HG02973 (cell line): ENCODE measurements around the gene NPTXR.

Experiments used
- ATAC-seq: cut with Tn5 transposase; IDR thresholded peaks from one replicate; pipeline ENCODE4 v1.9.1; 2021; ENCODE audit warnings: moderate library complexity; ENCODE audit not compliant: unreplicated experiment

The NPTXR gene

DNA sequence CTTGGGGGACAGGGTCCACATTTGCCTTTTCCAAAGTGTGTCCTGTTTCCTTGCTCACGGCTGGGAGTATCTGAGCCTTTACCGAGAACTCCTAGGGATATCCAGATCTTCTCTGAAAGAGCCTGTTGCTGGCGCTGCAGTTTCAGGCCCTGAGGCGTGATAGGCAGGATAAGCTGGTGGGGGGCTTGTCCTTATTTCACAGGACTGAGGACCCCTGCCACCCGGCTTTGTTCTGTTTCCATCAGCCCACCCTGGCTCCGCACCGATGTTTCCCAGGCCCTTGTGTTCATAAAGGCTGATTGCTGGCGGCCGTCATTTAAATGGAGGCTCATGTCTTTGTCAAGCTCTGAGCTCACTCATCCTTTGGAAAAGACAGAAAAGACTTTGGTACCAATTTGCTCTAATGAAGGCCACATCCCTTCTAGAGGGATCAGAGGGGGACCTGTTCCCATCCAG lies 9.4 kb upstream of the NPTXR start:
- no peak for ATAC-seq

GRCh38 chr22:38852522-38852921 lies 8.7 kb upstream of the NPTXR start:
- ATAC-seq = no peak

- no peak for ATAC-seq
These were observed 7.4 kb upstream of the NPTXR start for GRCh38 chr22:38850941-38851849.

DNA sequence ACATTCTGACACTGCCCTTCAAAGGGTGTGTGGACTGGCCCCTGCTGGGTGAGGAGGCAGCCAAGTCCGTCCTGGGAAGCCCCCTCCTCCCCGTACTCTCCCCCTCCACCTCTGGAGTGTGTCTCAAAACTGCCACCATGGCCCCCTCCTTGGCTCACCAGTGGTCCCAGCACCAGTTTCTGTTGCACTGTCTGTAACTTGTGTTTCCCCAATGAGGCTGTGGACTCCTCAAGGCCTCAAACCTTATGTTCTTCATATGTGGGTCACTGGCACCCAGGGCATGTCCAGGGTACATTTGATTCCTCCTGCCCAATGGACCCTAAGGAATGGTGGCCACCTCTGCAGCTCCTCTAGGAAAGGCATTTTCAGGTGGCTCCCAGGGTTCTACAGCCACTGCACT lies 6.6 kb upstream of the NPTXR start:
- ATAC-seq = no peak

- no peak for ATAC-seq
These were observed 6.0 kb upstream of the NPTXR start for GRCh38 chr22:38849811-38850210.

GRCh38 chr22:38846412-38846811 lies 2.6 kb upstream of the NPTXR start:
- no peak for ATAC-seq

- ATAC-seq = no peak
These were observed 1.3 kb upstream of the NPTXR start for GRCh38 chr22:38845004-38845740.

GRCh38 chr22:38844315-38845003 lies 631 bp upstream of the NPTXR start:
- no peak for ATAC-seq

DNA sequence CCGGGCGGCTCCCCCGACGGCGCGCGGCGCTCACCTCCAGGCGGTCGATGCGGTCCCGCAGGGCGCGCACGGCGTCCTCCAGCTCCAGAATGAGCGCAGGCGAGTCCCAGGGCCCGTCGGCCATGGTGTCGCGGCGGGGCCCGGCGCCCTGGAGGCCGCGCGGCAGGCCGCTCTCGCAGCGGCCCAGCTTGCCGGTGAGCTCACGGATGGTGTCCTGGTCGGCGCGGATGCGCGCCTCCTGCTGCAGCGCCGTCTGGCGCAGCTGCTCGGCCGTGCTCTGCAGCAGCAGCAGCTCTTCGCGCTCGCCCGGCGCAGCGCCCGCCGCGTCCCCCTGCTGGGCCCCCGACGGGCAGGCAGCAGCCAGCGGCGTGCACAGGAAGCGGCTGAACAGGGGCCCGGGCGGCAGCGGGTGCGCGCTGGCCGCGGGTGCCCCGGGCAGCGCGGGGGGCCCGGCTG lies 599 bp downstream of the NPTXR start:
- no peak for ATAC-seq

DNA sequence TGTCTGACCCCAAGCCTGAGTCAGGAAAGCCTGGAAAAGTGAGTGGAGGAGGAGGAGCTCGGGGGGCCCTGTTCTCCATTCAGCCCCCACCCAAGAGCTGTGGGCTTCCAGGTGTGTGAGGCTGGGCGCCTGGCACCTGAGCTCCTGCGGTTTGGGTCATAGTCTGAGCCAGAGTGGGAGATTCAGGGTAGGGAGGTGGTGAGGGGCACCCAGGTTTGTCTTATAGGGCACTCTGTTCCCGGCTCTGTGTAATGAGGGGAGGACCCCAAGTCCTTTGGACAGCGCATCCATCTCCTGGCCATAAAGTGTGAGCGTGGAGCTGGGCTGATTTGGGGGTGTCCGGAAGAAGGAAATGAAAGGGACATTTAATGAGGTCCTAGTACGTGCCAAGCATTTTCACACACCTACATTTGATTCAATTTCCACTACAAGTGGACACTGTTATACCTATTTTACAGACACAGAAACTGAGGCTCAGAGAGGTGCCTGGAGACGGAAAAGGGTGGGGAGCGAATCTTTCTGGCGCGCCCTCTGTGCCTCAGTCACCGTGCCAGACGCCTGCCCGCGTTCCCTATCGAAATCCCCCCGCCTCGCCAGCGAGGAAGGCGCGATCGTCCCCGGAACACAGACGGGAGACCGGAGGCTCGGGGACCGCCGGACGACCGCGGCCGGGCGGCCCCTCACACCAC lies 1.2 kb downstream of the NPTXR start:
- ATAC-seq = no peak

DNA sequence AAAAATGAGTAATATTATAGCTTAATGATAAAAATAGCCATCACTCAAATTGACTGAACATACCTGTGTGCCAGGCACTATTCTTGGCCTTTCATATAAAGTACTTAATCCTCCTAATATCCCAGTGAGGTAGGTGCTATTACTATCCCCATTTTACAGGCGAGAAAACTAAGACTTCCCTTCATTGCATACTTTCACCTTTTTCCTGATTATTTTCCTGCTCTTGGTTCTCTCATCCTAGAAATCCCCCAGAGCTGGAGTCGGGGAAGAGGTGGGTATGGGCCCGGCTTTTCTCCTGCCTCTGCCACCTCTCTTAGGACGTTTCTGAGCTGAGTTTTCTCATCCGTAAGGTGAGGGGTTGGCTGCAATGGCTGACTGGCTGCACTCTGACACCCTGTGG lies 2.2 kb downstream of the NPTXR start:
- ATAC-seq = no peak

- ATAC-seq = no peak
These were observed 2.6 kb downstream of the NPTXR start for GRCh38 chr22:38841211-38841610.

DNA sequence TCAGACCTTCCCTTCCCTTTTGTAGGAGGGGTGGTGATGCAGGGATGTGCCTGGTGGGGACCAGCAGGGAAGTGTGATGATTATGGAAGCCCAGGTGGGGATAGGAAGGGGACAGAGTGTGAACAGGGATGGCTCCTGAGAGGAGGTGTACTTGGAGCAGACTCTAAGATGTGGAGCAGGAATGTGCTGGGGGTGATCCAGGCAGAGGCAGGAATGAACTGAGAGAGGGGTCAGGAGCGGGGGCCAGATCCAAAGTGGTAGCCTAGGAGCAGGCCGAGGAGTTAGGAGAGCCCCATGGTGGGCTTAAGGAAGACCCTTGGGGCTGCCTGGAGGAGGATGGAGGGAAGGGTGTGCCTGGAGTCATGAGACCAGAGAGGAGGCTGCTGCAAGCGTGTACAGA lies 3.7 kb downstream of the NPTXR start:
- no peak for ATAC-seq

- no peak for ATAC-seq
These were observed 4.1 kb downstream of the NPTXR start for GRCh38 chr22:38839686-38840085.

DNA sequence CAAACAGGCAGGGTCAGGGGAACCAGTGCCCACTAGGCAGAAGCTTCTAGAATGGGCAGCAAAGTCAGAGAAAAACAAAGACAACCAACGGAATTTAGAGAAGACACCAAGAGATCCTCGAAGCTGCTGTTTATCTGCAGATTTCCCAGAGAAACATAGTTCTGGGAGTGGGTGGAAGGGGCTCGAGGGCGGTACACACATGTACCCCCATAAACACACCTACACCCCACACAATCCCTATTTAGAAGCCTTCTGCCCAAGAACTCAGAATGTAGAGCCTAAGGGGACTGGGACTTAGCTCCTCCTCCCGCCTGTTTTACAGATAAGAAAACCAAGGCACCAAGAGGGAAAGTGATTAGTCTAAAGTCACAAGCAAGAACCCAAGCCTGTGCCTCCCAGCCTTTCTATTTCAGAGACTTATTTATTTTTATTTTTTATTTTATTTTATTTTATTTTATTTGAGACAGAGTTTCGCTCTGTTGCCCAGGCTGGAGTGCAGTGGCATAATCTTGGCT lies 6.4 kb downstream of the NPTXR start:
- no peak for ATAC-seq

GRCh38 chr22:38835888-38836301 lies 7.9 kb downstream of the NPTXR start:
- no peak for ATAC-seq

DNA sequence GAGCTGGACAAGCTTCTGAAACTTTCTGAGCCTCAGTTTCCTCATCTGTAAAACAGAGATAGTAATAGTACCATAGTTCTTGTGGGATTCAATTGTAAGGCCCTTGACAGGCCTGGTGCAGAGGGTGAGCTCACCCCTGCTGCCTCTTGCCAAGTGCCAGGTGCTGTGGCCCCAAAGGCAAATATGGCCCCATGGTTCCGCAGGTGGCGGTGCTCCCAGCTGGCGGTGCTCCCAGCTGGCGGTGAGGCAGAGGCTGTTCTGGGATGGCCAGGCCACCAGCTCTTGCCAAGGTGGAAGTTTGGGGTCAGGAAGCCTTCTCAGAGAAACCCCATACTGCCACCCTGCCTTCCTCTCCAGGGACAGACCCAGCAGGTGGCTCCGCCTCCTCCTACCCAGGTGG lies 8.8 kb downstream of the NPTXR start:
- no peak for ATAC-seq

GRCh38 chr22:38834215-38834953 lies 9.4 kb downstream of the NPTXR start:
- no peak for ATAC-seq

DNA sequence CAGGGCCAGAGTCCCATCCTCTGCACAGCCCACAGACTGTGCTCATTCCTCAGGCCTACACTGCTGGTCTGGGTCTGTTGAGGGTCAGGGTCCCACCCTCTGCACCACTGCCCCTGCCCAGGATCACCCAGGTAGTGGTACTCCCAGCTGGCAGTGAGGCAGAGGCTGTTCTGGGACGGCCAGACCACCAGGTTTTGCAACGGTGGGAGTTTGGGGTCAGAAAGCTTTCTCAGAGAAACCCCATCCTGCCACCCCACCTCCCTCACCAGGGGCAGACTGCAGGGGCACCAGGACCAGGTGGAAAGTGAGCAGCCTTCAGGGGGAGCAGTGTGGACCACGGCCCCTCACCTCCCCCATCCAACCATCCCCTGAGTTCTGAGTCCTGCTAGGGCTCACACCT lies 10.8 kb downstream of the NPTXR start:
- no peak for ATAC-seq
